H1 (cell line): ENCODE measurements around the gene SLIT3. TPM values are rescaled to one million over a fixed set of nuclear protein-coding genes. Genes with fewer than 3 reads are reported as not detected.

ENCODE experiments used
- CTCF ChIA-PET: fragments of 300-600 bp; sonication (Branson Sonifier 250); formaldehyde crosslinking; loops from one replicate; lab custom pipeline; 2021; ENCODE audit not compliant: partially characterized antibody; lab: Charles Lee
- POLR2A ChIA-PET: fragments of 300-600 bp; sonication (Branson Sonifier 250); formaldehyde crosslinking; loops from one replicate; lab custom pipeline; 2021; ENCODE audit warnings: inconsistent platforms; ENCODE audit not compliant: partially characterized antibody; lab: Charles Lee
- DNase-seq, 2 experiments: peaks; one replicate each; pipeline versions ENCODE4 v3.0.0 to v3.0.0-alpha.2; 2010 to 2022; ENCODE audit warnings: low spot score in 2 of 2, low read depth in 1 of 2, mixed read lengths in 1 of 2
- FAIRE-seq: peaks from 2 replicates; lab custom pipeline; 2011; peaks lifted over from hg19 to GRCh38; lab: Jason Lieb, UNC
- H2AFZ ChIP-seq: 2 replicates; pipeline ENCODE4 v1.8.1; 2012; ENCODE audit warnings: low read length, inconsistent platforms
- H2AK5ac ChIP-seq: 2 replicates; pipeline ENCODE4 v1.6.1; 2013; ENCODE audit warnings: low read depth, low read length
- H2BK120ac ChIP-seq: replicated peaks from 2 replicates; pipeline ENCODE3; 2013; ENCODE audit warnings: low read depth, low read length, inconsistent platforms
- H2BK12ac ChIP-seq: 2 replicates; pipeline ENCODE4 v1.6.1; 2013; ENCODE audit warnings: low read depth, low read length
- H2BK15ac ChIP-seq: 2 replicates; pipeline ENCODE4 v1.6.1; 2013; ENCODE audit warnings: low read length
- H2BK20ac ChIP-seq: 2 replicates; pipeline ENCODE4 v1.6.1; 2013; ENCODE audit warnings: low read length
- H2BK5ac ChIP-seq: 2 replicates; pipeline ENCODE4 v1.6.1; 2013; ENCODE audit warnings: low read depth, low read length
- H3K14ac ChIP-seq: 2 replicates; pipeline ENCODE4 v1.6.1; 2013; ENCODE audit warnings: inconsistent platforms; ENCODE audit not compliant: insufficient read length
- H3K18ac ChIP-seq: 2 replicates; pipeline ENCODE4 v1.6.1; 2013; ENCODE audit warnings: low read length; ENCODE audit errors: extremely low read depth
- H3K23ac ChIP-seq: 2 replicates; pipeline ENCODE4 v1.6.1; 2013; ENCODE audit warnings: inconsistent platforms; ENCODE audit not compliant: insufficient read length
- H3K23me2 ChIP-seq: 2 replicates; pipeline ENCODE4 v1.6.1; 2013; ENCODE audit warnings: low read depth, low read length
- H3K27ac ChIP-seq: 2 replicates; pipeline ENCODE4 v1.6.1; 2011; ENCODE audit warnings: low read depth, low read length, inconsistent platforms
- H3K27me3 ChIP-seq, 4 experiments: replicated peaks in 1 of 4; 1 replicate in 1 of 4; 2 replicates in 3 of 4; pipeline versions ENCODE4 v1.6.1 to v1.8.1; 2011 to 2013; ENCODE audit warnings: low read length in 3 of 4, mild to moderate bottlenecking in 3 of 4, inconsistent platforms in 2 of 4, mixed read lengths in 2 of 4, moderate library complexity in 1 of 4; ENCODE audit not compliant: control insufficient read depth in 3 of 4, insufficient read depth in 3 of 4; ENCODE audit errors: extremely low read depth in 1 of 4
- H3K36me3 ChIP-seq, 4 experiments: 2 replicates each; pipeline versions ENCODE4 v1.6.1 to v1.8.1; 2011 to 2013; ENCODE audit warnings: mild to moderate bottlenecking in 4 of 4, low read length in 3 of 4, moderate library complexity in 2 of 4, control low read depth in 1 of 4, inconsistent platforms in 1 of 4; ENCODE audit not compliant: insufficient read depth in 4 of 4, control insufficient read depth in 2 of 4
- H3K4ac ChIP-seq: replicated peaks from 2 replicates; pipeline ENCODE3; 2013; ENCODE audit warnings: low read length, low read depth, mixed read lengths, inconsistent platforms; ENCODE audit not compliant: insufficient read length
- H3K4me1 ChIP-seq, 4 experiments: replicated peaks in 1 of 4; 1 replicate in 1 of 4; 2 replicates in 3 of 4; pipeline versions ENCODE4 v1.6.1 to v1.8.1; 2011 to 2013; ENCODE audit warnings: low read length in 3 of 4, inconsistent platforms in 2 of 4, mixed read lengths in 1 of 4; ENCODE audit not compliant: insufficient read depth in 4 of 4, control insufficient read depth in 3 of 4
- H3K4me2 ChIP-seq, 2 experiments: 2 replicates each; pipeline versions ENCODE4 v1.6.1 to v1.8.1; 2011 to 2013; ENCODE audit warnings: low read depth in 2 of 2, low read length in 2 of 2, control low read depth in 1 of 2, inconsistent platforms in 1 of 2, mild to moderate bottlenecking in 1 of 2; ENCODE audit not compliant: insufficient read depth in 1 of 2
- H3K4me3 ChIP-seq, 4 experiments: fragments of 200-600, 300-600 bp in 1 of 4; sonication (generic), shearing (Covaris generic), sonication (Bioruptor Twin) in 1 of 4; 2 replicates each; pipeline versions ENCODE4 v1.5.1 to v1.8.1; 2011 to 2016; ENCODE audit warnings: low read length in 4 of 4, low read depth in 3 of 4, control low read depth in 2 of 4, inconsistent platforms in 2 of 4, mild to moderate bottlenecking in 2 of 4, mixed read lengths in 1 of 4, moderate library complexity in 1 of 4; ENCODE audit not compliant: insufficient read depth in 2 of 4; ENCODE audit errors: extremely low read depth in 1 of 4
- H3K56ac ChIP-seq: replicated peaks from 2 replicates; pipeline ENCODE3; 2013; ENCODE audit warnings: low read depth, mild to moderate bottlenecking, mixed read lengths, low read length, inconsistent platforms; ENCODE audit not compliant: insufficient read length
- H3K79me1 ChIP-seq: 2 replicates; pipeline ENCODE4 v1.6.1; 2013; ENCODE audit warnings: low read depth, low read length, control low read depth
- H3K79me2 ChIP-seq, 2 experiments: 2 replicates each; pipeline versions ENCODE4 v1.6.1 to v1.8.1; 2012 to 2013; ENCODE audit warnings: low read length in 2 of 2, mild to moderate bottlenecking in 2 of 2, inconsistent platforms in 1 of 2; ENCODE audit not compliant: insufficient read depth in 2 of 2, control insufficient read depth in 1 of 2
- H3K9ac ChIP-seq, 4 experiments: replicated peaks in 1 of 4; 1 replicate in 1 of 4; 2 replicates in 3 of 4; pipeline versions ENCODE4 v1.6.1 to v1.8.1; 2011 to 2013; ENCODE audit warnings: low read depth in 3 of 4, low read length in 3 of 4, control low read depth in 2 of 4, mild to moderate bottlenecking in 2 of 4, moderate library complexity in 2 of 4, inconsistent platforms in 1 of 4; ENCODE audit errors: extremely low read depth in 1 of 4
- H3K9me3 ChIP-seq, 2 experiments: 2 replicates each; pipeline versions ENCODE4 v1.6.1 to v1.8.1; 2012 to 2013; ENCODE audit warnings: mild to moderate bottlenecking in 2 of 2, moderate library complexity in 2 of 2, control low read depth in 1 of 2, inconsistent platforms in 1 of 2, low read depth in 1 of 2, low read length in 1 of 2, mixed read lengths in 1 of 2; ENCODE audit not compliant: insufficient read depth in 2 of 2
- H4K20me1 ChIP-seq, 2 experiments: replicated peaks in 1 of 2; 2 replicates each; pipeline versions ENCODE3 to v1.8.1; 2011 to 2013; ENCODE audit warnings: inconsistent platforms in 2 of 2, low read length in 2 of 2, mild to moderate bottlenecking in 1 of 2; ENCODE audit not compliant: insufficient read depth in 2 of 2, control insufficient read depth in 1 of 2
- H4K5ac ChIP-seq: 2 replicates; pipeline ENCODE4 v1.6.1; 2013; ENCODE audit warnings: low read length, low read depth, mixed read lengths, inconsistent platforms; ENCODE audit not compliant: insufficient read length
- H4K8ac ChIP-seq: 2 replicates; pipeline ENCODE4 v1.8.0; 2013; ENCODE audit warnings: mild to moderate bottlenecking, moderate library complexity, low read length, inconsistent platforms; ENCODE audit not compliant: insufficient read depth; ENCODE audit errors: extremely low read depth
- H4K91ac ChIP-seq: replicated peaks from 2 replicates; pipeline ENCODE3; 2013; ENCODE audit warnings: low read length, mixed read lengths, inconsistent platforms; ENCODE audit not compliant: insufficient read length
- ASH2L ChIP-seq: fragments of 200-600, 300-600 bp; sonication (generic); IDR thresholded peaks from one replicate; pipeline ENCODE4 v1.7.1; 2017; ENCODE audit warnings: low read length
- ATF3 ChIP-seq: IDR thresholded peaks from 2 replicates; pipeline ENCODE4 v1.6.1; 2011; ENCODE audit warnings: low read depth, mild to moderate bottlenecking, low read length; ENCODE audit not compliant: insufficient read depth
- CTBP2 ChIP-seq: IDR thresholded peaks from 2 replicates; pipeline ENCODE4 v1.7.0; 2011; ENCODE audit warnings: borderline replicate concordance, mild to moderate bottlenecking, moderate library complexity, mixed read lengths, low read length; ENCODE audit not compliant: insufficient read depth, insufficient read length
- FOSL1 ChIP-seq: IDR thresholded peaks from 2 replicates; pipeline ENCODE4 v1.6.1; 2011; ENCODE audit warnings: mild to moderate bottlenecking, low read depth, low read length, moderate library complexity; ENCODE audit not compliant: insufficient read depth
- HDAC2 ChIP-seq, 2 experiments: fragments of 300-600 bp in 1 of 2; sonication (generic) in 1 of 2; IDR thresholded peaks; 2 replicates each; pipeline ENCODE4 v1.6.1; 2011 to 2012; ENCODE audit warnings: low read depth in 2 of 2, low read length in 2 of 2, mild to moderate bottlenecking in 2 of 2, moderate library complexity in 2 of 2, borderline replicate concordance in 1 of 2, inconsistent platforms in 1 of 2
- KDM4A ChIP-seq: IDR thresholded peaks from one replicate; pipeline ENCODE4 v1.7.1; 2012; ENCODE audit warnings: low read depth, mild to moderate bottlenecking, moderate library complexity, low read length, inconsistent platforms; ENCODE audit not compliant: severe bottlenecking
- MAX ChIP-seq: IDR thresholded peaks from 2 replicates; pipeline ENCODE4 v1.6.1; 2012; ENCODE audit warnings: inconsistent platforms
- POU5F1 ChIP-seq: IDR thresholded peaks from 2 replicates; pipeline ENCODE4 v1.6.1; 2011; ENCODE audit warnings: low read depth, mild to moderate bottlenecking, low read length, moderate library complexity
- SAP30 ChIP-seq: fragments of 300-600 bp; sonication (generic); IDR thresholded peaks from 2 replicates; pipeline ENCODE4 v1.7.1; 2012; ENCODE audit warnings: low read length, moderate library complexity, mild to moderate bottlenecking, inconsistent platforms; ENCODE audit not compliant: insufficient read depth, insufficient replicate concordance
- SIX5 ChIP-seq: IDR thresholded peaks from 2 replicates; pipeline ENCODE4 v1.6.1; 2011; ENCODE audit warnings: mild to moderate bottlenecking, low read depth, low read length
- TEAD4 ChIP-seq: IDR thresholded peaks from 2 replicates; pipeline ENCODE4 v1.6.1; 2012; ENCODE audit warnings: low read depth, low read length, inconsistent platforms, mixed read lengths
- WGBS, 2 experiments: shearing (Covaris generic) in 1 of 2; methylation state at CpG; one replicate each; pipeline versions ENCODE4 v1.1.6 to v1.1.7; 2013 to 2015; ENCODE audit warnings: low lambda C conversion rate in 2 of 2, mixed read lengths in 2 of 2, inconsistent platforms in 1 of 2, low coverage in 1 of 2, missing lambda C conversion rate in 1 of 2; ENCODE audit not compliant: insufficient replicate concordance in 2 of 2, insufficient coverage in 1 of 2, insufficient read length in 1 of 2; ENCODE audit errors: extremely low coverage in 1 of 2, missing lambda C conversion rate in 1 of 2; 5-methylcytosine and 5-hydroxymethylcytosine counted together
- polyA plus RNA-seq, 7 experiments: library from polyadenylated mRNA; depleted of rRNA in 3 of 7; stranded (reverse) in 5 of 7; unstranded in 2 of 7; fragments of >200 nt in 5 of 7; fragments of 200-250 nt in 2 of 7; gene quantifications; 1 replicate in 5 of 7; 2 replicates in 1 of 7; 4 replicates in 1 of 7; pipeline versions ENCODE4 v1.2.1 to v1.2.3, GENCODE V29; 2011 to 2013; ENCODE audit warnings: missing spikeins in 2 of 7, mixed read lengths in 2 of 7
- total RNA-seq: library from RNA; stranded (reverse); fragmentation: NEBNext Ultra II Directional; extraction: Animal tissue kit (Norgen Biotek cat#: 25700); gene quantifications from 2 replicates; pipeline ENCODE4 v1.2.1, GENCODE V29; 2021

Gene SLIT3
- total and polyA plus RNA-seq, 2 of the 8 experiments (the other 6 are each of a cell fraction or from before 2014, with no cell fraction given) = 1.1 to 1.2 TPM

- TF ChIP-seq KDM4A = no peak
- no peak for TF ChIP-seq ASH2L
- TF ChIP-seq FOSL1 = no peak
- no peak for TF ChIP-seq SAP30
- no peak for TF ChIP-seq TEAD4
- no peak for TF ChIP-seq MAX
- no peak for TF ChIP-seq CTBP2
- no peak for TF ChIP-seq ATF3
- no peak for TF ChIP-seq HDAC2 (IDR thresholded peaks at IDR 0.05; ENCODE audit: borderline replicate concordance in 1 of 2, low read depth in 2 of 2, low read length in 2 of 2)
- TF ChIP-seq SIX5 = no peak
- no peak for TF ChIP-seq POU5F1
- H3K4ac ChIP-seq = no peak overlapping the region
- H3K4me1 ChIP-seq = 0 out of 7 replicates have a peak, but pooled peaks cover 0 to 2% (median 0%) of the 10 kb centered on the region in 4 experiments
- H4K91ac ChIP-seq = no peak overlapping the region
- no peak overlapping the region for H3K23ac ChIP-seq
- H2AK5ac ChIP-seq = no peak overlapping the region
- H3K27me3 ChIP-seq = no peaks in the 10 kb centered on the region
- H2BK20ac ChIP-seq = no peak overlapping the region
- H3K14ac ChIP-seq = no peak overlapping the region
- WGBS, 2 experiments = 85% methylated on average over 6 of the region's 6 CpGs; no CpG with 5 or more reads in 1 of the 2 experiments
- H3K4me3 ChIP-seq = no peak overlapping the region
- H2BK12ac ChIP-seq = no peak overlapping the region
- no peaks in the 10 kb centered on the region for H3K79me2 ChIP-seq
- no peak overlapping the region for H3K27ac ChIP-seq
- no peaks in the 10 kb centered on the region for H3K79me1 ChIP-seq
- H2BK120ac ChIP-seq = no peak overlapping the region
- H3K9me3 ChIP-seq = no peaks in the 10 kb centered on the region
- no peak overlapping the region for H2BK5ac ChIP-seq
- no peak overlapping the region for H3K18ac ChIP-seq
- H4K8ac ChIP-seq = no peak overlapping the region
- POLR2A ChIA-PET = interaction anchor here (0.7 kb wide), 1 partner anchor 34 kb away, joined by 3 read pairs; no protein-coding TSS in a partner anchor
- H3K56ac ChIP-seq = no peak overlapping the region
- H3K36me3 ChIP-seq = no peaks in the 10 kb centered on the region
- DNase-seq (no peak), FAIRE-seq (no peak)
- H3K23me2 ChIP-seq = no peaks in the 10 kb centered on the region
- no peak overlapping the region for H2BK15ac ChIP-seq
- no peak overlapping the region for H4K5ac ChIP-seq
- no peak overlapping the region for H3K4me2 ChIP-seq
- CTCF ChIA-PET = interaction anchor here (1.0 kb wide), 2 partner anchors 16 to 104 kb away, joined by 3 to 4 read pairs; no protein-coding TSS in a partner anchor
- H4K20me1 ChIP-seq = no peaks in the 10 kb centered on the region
- H3K9ac ChIP-seq = no peak overlapping the region
- H2AFZ ChIP-seq = no peak overlapping the region
Measured at GRCh38 chr5:169044962-169045361, 256.0 kb downstream of the SLIT3 start.
